DMS153 treated with DMSO at 0.1 percent for 48 hours (cell line): ENCODE measurements around the gene REX1BD.
"Not testable (repeated sequence)": the region's sequence is repeated elsewhere in the genome, so short reads cannot be mapped to it uniquely, and the experiment has no call there.

ENCODE experiments used
- DNase-seq: peaks from one replicate; lab custom pipeline; 2025; ENCODE audit not compliant: unreplicated experiment; lab: John Stamatoyannopoulos, UW

Gene REX1BD

DNA sequence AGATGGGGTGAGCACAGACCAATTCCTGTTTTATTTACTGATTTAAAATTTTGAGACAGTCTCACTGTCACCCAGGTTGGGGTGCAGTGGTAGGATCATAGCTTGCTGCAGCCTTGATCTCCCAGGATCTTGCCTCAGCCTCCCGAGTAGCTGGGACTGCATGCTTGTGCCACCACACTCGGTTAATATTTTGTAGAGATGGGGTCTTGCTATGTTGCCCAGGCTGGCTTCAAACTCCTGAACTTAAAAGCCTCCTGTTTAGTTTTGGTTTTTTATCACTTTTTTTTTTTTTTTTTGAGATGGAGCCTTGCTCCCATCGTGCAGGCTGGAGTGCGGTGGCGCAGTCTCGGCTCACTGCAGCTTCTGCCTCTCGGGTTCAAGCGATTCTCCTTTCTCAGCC is 12.2 kb upstream of the REX1BD start:
- DNase-seq = no peak

DNA sequence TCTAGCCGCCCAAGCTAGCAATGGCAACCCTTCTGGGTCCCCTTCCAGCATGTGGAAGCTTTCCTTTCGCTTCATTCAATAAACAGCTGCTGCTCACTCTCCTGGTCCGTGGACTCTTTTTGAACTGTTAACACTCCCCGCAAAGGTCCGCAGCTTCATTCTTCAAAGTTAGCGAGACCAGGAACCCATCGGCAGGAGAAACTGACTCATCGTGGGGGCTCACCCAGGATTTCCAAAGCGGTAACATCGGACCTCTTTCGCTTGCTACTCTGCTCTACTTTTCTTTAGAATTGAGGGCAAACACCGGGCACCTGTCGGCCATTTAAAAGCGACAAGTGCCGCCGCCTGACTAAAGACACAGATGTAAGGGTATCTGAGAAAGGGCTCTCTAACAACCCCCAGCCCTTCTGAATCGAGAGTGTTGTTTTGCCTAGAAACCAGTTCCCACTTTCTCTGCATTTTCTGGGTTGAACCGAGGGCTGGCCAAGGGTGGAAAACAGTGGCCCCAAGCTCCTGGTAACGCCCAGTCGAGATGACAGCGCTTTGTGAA is 11.2 kb upstream of the REX1BD start:
- DNase-seq = no peak

GRCh38 chr19:18580311-18580710 is 8.3 kb upstream of the REX1BD start:
- DNase-seq = no peak

- no peak for DNase-seq
These were observed 2.3 kb upstream of the REX1BD start for GRCh38 chr19:18586306-18586705.

DNA sequence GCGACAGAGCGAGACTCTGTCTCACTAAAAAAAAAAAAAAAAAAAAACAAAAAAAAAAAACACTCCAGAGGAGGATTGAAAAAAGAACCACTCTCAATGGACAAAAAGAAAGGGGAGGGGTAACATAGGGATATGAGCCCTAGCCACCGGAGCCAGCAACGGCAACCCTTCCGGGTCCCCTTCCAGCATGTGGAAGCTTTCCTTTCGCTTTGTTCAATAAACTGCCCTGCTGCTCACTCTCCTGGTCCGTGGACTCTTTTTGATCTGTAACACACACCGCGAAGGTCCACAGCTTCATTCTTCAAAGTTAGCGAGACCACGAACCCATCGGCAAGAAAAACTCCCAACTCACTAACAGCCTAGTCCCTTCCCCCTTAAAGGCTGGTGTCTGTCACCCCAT is 1.0 kb upstream of the REX1BD start:
- DNase-seq = no peak

DNA sequence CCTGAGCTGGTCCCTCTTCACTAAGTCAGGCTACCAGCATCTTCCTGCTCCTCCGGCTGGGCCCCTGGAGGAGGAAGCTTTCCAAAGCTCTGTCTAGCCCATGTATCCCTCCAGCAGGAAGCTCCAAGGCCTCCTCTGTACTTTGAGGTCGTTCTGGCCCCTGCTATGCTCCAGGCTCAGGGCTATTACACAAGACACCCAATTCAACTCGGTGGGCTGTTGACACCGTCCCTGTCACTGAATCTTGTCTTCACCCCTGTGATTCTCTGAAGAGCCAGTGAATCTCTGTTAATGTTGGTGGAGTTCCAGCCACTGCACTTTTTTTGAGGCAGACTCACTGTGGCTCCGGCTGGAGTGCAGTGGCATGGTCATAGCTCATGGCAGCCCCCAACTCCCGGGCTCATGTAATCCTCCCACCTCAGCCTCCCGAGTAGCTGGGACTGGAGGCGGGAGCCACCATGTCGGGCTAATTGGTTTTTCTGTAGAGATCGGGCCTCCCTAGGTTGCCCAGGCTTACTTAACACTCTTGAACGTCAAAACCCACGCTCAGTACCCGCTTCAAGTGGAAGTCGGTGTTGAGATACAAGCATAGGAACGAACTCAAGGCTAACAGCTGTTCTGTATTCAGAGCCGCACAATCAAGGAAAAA is 512 bp upstream of the REX1BD start:
- no peak for DNase-seq

GRCh38 chr19:18589380-18590272 is 1.0 kb downstream of the REX1BD start:
- peak; percentile 56 for DNase-seq

DNA sequence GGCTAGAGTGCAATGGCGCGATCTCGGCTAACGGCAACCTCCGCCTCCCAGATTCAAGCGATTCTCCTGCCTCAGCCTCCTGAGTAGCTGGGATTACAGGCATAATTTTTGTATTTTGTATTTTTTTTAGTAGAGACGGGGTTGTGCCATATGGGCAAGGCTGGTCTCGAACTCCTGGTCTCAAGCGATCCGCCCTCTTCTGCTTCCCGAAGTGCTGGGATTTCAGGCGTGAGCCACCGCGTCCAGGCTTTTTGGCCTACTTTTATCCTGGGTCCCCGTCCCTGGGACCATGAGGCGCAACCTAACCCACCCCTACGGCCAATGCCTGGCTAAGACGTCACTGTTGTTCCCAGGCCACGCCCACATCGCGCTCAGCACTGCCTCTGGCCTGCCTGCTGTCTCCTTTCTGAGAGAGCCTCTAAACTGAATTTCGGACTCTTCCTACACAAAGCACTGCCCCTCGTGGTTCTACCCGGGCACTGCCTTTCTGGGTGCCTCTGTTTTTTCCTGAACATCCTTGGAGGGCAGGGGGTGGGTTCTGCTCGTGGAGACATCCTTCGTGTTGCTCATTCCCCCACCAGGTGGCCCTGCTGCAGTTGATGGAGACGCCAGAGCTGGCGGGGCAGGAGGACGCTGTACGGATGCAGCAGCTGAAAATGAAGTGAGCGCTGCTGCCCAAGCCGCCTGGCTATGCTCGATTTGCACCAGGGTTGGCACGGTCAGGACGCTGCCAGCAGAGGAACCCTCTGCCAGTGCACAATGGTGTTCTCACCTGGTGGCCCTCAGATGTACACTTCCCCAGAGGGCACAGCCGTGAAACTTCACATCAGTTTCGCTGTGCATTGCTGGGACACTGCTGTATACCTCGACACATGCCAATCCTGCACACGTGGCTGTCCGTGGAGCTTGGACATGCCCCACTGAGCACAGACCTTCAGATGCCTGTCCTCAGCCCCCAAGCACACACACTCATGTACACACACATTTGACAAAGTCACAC is 2.0 kb downstream of the REX1BD start:
- DNase-seq = peak; percentile 97

DNA sequence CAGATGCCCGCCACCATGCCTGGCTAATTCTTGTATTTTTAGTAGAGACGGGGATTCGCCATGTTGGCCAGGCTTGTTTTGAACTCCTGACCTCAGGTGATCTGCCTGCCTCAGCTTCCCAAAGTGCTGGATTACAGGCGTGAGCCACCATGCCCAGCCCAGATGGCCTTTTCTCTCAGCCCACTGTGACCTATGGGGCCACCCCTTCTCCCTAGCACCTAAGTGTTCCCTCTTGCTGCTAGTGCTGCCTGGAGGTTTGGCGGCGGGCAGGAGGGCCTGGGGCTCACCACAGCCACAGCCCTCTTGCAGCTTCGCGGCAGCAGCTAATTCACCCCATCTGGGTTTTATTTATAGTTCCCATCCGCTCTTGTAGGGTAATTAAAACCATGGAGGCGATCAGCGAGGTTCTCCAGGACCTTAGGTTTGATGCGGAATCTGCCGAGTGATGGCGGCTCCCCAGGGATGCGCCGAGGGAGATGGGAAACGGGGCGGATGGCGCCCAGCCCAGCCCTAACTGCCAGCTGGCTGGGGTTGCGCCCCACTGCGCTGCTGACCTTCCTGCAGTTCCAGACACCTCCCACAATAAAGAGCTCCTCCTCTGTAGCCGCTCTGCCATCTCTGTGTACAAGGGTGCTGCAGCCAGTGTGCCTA is 3.3 kb downstream of the REX1BD start:
- DNase-seq = no peak

DNA sequence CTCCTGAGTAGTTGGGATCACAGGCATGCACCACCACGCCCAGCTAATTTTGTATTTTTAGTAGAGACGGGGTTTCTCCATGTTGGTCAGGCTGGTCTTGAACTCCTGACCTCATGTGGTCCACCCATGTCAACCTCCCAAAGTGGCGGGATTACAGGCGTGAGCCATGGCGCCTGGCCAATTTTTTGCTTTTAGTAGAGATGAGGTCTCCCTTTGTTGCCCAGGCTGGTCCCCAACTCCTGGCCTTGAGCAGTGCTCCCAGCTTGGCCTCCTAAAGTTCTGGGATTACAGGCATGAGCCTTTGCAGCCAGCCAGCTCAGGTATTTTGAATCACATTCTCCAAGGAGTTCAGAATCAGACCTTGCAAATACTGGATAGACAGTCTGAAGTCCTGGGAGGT is 4.1 kb downstream of the REX1BD start:
- DNase-seq = not testable (repeated sequence)

- no peak for DNase-seq
These were observed 4.9 kb downstream of the REX1BD start for GRCh38 chr19:18593367-18594095.

- peak; percentile 59 for DNase-seq
These were observed 5.7 kb downstream of the REX1BD start for GRCh38 chr19:18594096-18594823.

DNA sequence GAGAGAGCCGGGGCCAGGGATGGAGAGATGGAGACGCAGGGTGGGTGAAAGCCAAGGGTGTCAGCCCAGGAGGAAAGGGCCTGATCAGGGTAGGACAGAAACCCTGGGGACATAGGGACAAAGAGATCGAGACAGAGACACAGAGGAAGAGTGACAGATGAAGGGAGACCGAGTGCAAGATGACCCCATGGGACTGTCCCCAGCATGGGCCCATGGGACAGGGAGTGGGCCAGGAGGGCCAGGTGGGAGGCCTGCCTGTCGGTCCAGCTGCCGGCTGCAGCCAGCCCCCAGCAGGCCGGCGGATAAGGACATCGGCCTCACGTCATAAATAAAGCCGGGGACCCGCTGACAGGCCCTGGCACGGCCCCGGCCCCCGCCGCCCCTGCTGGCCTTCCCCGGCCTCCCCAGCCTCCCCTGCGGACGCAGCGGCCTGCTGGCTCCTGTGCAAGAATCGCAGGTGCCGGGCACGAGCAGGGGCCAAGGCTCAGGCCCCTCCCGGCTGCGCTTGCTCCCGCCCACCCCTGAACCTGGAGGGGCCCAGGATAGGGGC is 6.3 kb downstream of the REX1BD start:
- DNase-seq = no peak

GRCh38 chr19:18595475-18595874 is 6.9 kb downstream of the REX1BD start:
- no peak for DNase-seq

DNA sequence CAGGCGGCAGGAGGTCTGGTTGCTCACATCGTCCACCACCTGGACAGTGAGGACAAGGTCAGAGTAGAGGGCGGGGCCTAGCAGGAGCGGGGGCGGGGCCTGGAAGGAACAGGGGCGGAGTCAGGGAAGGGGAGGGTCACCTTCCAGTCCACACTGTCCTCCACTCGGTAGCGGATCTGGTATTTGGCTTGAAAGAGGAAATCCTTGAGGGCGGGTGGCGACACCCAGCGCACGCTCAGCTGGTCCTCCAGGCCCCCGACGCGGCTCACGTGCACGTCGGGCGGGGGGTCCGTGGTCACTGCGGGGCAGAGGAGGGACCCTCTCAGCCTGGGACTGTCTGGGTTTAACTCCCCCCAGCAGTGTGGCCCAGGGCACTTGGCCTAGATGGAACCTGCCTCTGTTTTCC is 8.2 kb downstream of the REX1BD start:
- peak; percentile 5 for DNase-seq

GRCh38 chr19:18597809-18598660 is 9.4 kb downstream of the REX1BD start:
- DNase-seq = no peak

GRCh38 chr19:18599485-18599884 is 10.9 kb downstream of the REX1BD start:
- DNase-seq = no peak
